Measurements from ENCODE around the gene NUTM2D.
"Not testable (repeated sequence)": the region's sequence is repeated elsewhere in the genome, so short reads cannot be mapped to it uniquely, and the experiment has no call there.

DNA sequence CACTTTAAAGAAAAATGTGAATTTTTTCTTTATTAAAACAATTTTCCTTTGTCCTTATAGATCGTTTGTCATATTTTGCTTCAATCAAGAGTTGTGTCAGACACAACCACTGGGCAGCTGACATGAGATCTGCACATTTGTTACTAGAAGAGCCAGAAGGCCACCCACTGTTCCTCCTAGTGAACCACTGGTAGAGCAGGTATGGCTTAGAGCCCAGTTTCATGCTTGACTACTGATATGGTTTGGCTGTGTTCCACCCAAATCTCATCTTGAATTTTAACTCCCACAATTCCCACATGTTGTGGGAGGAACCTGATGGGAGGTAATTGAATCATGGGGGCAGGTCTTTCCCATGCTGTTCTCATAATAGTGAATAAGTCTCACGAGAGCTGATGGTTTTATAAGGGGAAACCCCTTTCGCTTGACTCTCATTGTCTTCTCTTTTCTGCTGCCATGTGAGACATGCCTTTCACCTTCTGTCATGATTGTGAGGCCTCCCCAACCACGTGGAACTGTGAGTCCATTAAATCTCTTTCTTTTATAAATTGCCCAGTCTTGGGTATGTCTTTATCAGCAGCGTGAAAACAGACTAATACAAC, 28.3 kb downstream of the NUTM2D start:
- not testable (repeated sequence) for TF ChIP-seq EZH2 (IDR thresholded peaks at IDR 0.05; ENCODE audit: borderline replicate concordance, control insufficient read depth, low read depth, low read length); CTCF (IDR thresholded peaks at IDR 0.05 in 2 of 3, conservative IDR thresholded peaks at IDR 0.05 in 1 of 3; ENCODE audit: control insufficient read depth in 2 of 3, extremely low read depth in 1 of 3, insufficient read depth in 1 of 3, low read depth in 3 of 3, low read length in 3 of 3); NRF1 (conservative IDR thresholded peaks at IDR 0.05; ENCODE audit: low read depth, low read length); ZZZ3 (IDR thresholded peaks at IDR 0.05; ENCODE audit: control insufficient read depth, insufficient read length, low read depth); POLR2AphosphoS5 (IDR thresholded peaks at IDR 0.05; ENCODE audit: low read length); EGR1 (IDR thresholded peaks at IDR 0.05; ENCODE audit: borderline replicate concordance in 1 of 2, low read depth in 2 of 2, low read length in 2 of 2); POLR2A (IDR thresholded peaks at IDR 0.05; ENCODE audit: low read depth, low read length)

All from GM12878 (cell line).